ENCODE data around the gene SARDH.

DNA sequence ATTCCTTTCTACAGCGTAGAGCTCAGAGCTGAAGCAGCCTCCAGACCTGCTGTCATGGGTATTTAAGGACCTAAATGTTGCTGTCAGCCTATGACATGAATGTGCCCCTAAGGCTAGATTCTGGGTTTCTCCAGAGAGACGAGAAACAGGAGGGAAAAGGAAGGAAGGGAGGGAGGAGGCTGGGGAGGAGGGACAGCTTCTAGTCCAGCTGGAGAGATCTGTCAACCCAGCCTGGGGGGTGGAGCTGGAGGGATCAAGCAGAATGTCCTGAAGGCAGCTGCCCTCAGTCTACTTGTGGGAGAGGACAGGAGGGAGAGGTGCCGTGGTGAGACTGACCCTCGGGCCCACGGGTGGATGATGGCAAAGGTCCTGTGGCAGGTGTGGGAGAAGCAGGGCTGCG lies 103.1 kb downstream of the SARDH start:
- TF ChIP-seq, protein P1, sequence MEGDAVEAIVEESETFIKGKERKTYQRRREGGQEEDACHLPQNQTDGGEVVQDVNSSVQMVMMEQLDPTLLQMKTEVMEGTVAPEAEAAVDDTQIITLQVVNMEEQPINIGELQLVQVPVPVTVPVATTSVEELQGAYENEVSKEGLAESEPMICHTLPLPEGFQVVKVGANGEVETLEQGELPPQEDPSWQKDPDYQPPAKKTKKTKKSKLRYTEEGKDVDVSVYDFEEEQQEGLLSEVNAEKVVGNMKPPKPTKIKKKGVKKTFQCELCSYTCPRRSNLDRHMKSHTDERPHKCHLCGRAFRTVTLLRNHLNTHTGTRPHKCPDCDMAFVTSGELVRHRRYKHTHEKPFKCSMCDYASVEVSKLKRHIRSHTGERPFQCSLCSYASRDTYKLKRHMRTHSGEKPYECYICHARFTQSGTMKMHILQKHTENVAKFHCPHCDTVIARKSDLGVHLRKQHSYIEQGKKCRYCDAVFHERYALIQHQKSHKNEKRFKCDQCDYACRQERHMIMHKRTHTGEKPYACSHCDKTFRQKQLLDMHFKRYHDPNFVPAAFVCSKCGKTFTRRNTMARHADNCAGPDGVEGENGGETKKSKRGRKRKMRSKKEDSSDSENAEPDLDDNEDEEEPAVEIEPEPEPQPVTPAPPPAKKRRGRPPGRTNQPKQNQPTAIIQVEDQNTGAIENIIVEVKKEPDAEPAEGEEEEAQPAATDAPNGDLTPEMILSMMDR (IDR thresholded peaks at IDR 0.05 in 8 of 11, conservative IDR thresholded peaks at IDR 0.05 in 3 of 11): no peak
- no peak for TF ChIP-seq POLR2A (IDR thresholded peaks at IDR 0.05)

All from spleen (tissue), 7 donors.